ENCODE data around the gene NCSTN.

- TF ChIP-seq MAFK (IDR thresholded peaks at IDR 0.05; ENCODE audit: low read length) (no peak), HMGXB4 (CRISPR knock-in tag; IDR thresholded peaks at IDR 0.05) (no peak), MEF2A (IDR thresholded peaks at IDR 0.05; ENCODE audit: control insufficient read depth, low read depth, low read length) (no peak), CSDE1 (IDR thresholded peaks at IDR 0.05) (no peak), BMI1 (IDR thresholded peaks at IDR 0.05; ENCODE audit: low read length) (no peak), POLR2A (conservative IDR thresholded peaks at IDR 0.05) (no peak), HES1 (IDR thresholded peaks at IDR 0.05; ENCODE audit: low read depth) (no peak), CAMTA2 (CRISPR knock-in tag; conservative IDR thresholded peaks at IDR 0.05) (no peak)
Measured at GRCh38 chr1:160399544-160400222, 56.5 kb downstream of the NCSTN start.
